Measurements from ENCODE around the gene CLTA.
"Not testable (repeated sequence)": the region's sequence is repeated elsewhere in the genome, so short reads cannot be mapped to it uniquely, and the experiment has no call there.

Gene CLTA

GRCh38 chr9:36169166-36169565, 21.6 kb upstream of the CLTA start, which contains the start of gene CCIN:
TSS of gene CCIN (plus strand) at chr9:36169388. CDS start at chr9:36169503, 115 bp downstream.
- H3K27ac ChIP-seq (ENCODE audit: low read depth, low read length): no peak within 1 kb of the TSS
- no peaks in the 10 kb centered on the region for H3K36me3 ChIP-seq (ENCODE audit: insufficient read depth, low read length)
- H3K79me2 ChIP-seq (ENCODE audit: control insufficient read depth, insufficient read depth, low read length, unreplicated experiment): no peaks in the 10 kb centered on the region
- no peak within 1 kb of the TSS for H3K4me3 ChIP-seq (ENCODE audit: low read depth, low read length)
- peaks cover under 1% of the 10 kb centered on the region for H3K4me1 ChIP-seq (ENCODE audit: control insufficient read depth, insufficient read depth, low read length, unreplicated experiment)
- no peaks in the 10 kb centered on the region for H3K27me3 ChIP-seq (ENCODE audit: insufficient read depth, low read length)
- no peak within 1 kb of the TSS for H2AFZ ChIP-seq (ENCODE audit: low read length, unreplicated experiment)

- Histone ChIP-seq H3K36me3 (ENCODE audit: insufficient read depth, low read length) (no peaks in the 10 kb centered on the region), H3K27ac (ENCODE audit: low read depth, low read length) (no peak overlapping the region), H3K4me1 (ENCODE audit: control insufficient read depth, insufficient read depth, low read length, unreplicated experiment) (no peaks in the 10 kb centered on the region), H3K27me3 (ENCODE audit: insufficient read depth, low read length) (no peaks in the 10 kb centered on the region), H2AFZ (ENCODE audit: low read length, unreplicated experiment) (no peak overlapping the region), H3K4me3 (ENCODE audit: low read depth, low read length) (no peak overlapping the region), H3K79me2 (ENCODE audit: control insufficient read depth, insufficient read depth, low read length, unreplicated experiment) (no peaks in the 10 kb centered on the region)
Observed at GRCh38 chr9:36169708-36170107, 21.0 kb upstream of the CLTA start.

- no peaks in the 10 kb centered on the region for H3K79me2 ChIP-seq (ENCODE audit: control insufficient read depth, insufficient read depth, low read length, unreplicated experiment)
- H3K4me1 ChIP-seq (ENCODE audit: control insufficient read depth, insufficient read depth, low read length, unreplicated experiment): no peaks in the 10 kb centered on the region
- no peak overlapping the region for H3K4me3 ChIP-seq (ENCODE audit: low read depth, low read length)
- H3K36me3 ChIP-seq (ENCODE audit: insufficient read depth, low read length): no peaks in the 10 kb centered on the region
- H3K27me3 ChIP-seq (ENCODE audit: insufficient read depth, low read length): no peaks in the 10 kb centered on the region
- no peak overlapping the region for H3K27ac ChIP-seq (ENCODE audit: low read depth, low read length)
- no peak overlapping the region for H2AFZ ChIP-seq (ENCODE audit: low read length, unreplicated experiment)
Observed at GRCh38 chr9:36170531-36170930, 20.2 kb upstream of the CLTA start.

GRCh38 chr9:36173861-36174260, 16.9 kb upstream of the CLTA start:
- Histone ChIP-seq H3K79me2 (ENCODE audit: control insufficient read depth, insufficient read depth, low read length, unreplicated experiment) (no peaks in the 10 kb centered on the region), H3K4me3 (ENCODE audit: low read depth, low read length) (no peak overlapping the region)

GRCh38 chr9:36174271-36174670, 16.4 kb upstream of the CLTA start:
- Histone ChIP-seq H2AFZ (ENCODE audit: low read length, unreplicated experiment) (no peak overlapping the region), H3K36me3 (ENCODE audit: insufficient read depth, low read length) (no peaks in the 10 kb centered on the region), H3K4me1 (ENCODE audit: control insufficient read depth, insufficient read depth, low read length, unreplicated experiment) (no peaks in the 10 kb centered on the region), H3K27ac (ENCODE audit: low read depth, low read length) (no peak overlapping the region), H3K79me2 (ENCODE audit: control insufficient read depth, insufficient read depth, low read length, unreplicated experiment) (no peaks in the 10 kb centered on the region), H3K27me3 (ENCODE audit: insufficient read depth, low read length) (no peaks in the 10 kb centered on the region), H3K4me3 (ENCODE audit: low read depth, low read length) (no peak overlapping the region)

More at GRCh38 chr9:36173861-36174260, 16.9 kb upstream of the CLTA start:
- Histone ChIP-seq H3K4me1 (ENCODE audit: control insufficient read depth, insufficient read depth, low read length, unreplicated experiment) (no peaks in the 10 kb centered on the region), H2AFZ (ENCODE audit: low read length, unreplicated experiment) (no peak overlapping the region), H3K27ac (ENCODE audit: low read depth, low read length) (no peak overlapping the region), H3K27me3 (ENCODE audit: insufficient read depth, low read length) (no peaks in the 10 kb centered on the region), H3K36me3 (ENCODE audit: insufficient read depth, low read length) (no peaks in the 10 kb centered on the region)

GRCh38 chr9:36174731-36175130, 16.0 kb upstream of the CLTA start:
- no peaks in the 10 kb centered on the region for H3K27me3 ChIP-seq (ENCODE audit: insufficient read depth, low read length)
- H3K27ac ChIP-seq (ENCODE audit: low read depth, low read length): no peak overlapping the region
- H2AFZ ChIP-seq (ENCODE audit: low read length, unreplicated experiment): no peak overlapping the region
- H3K4me3 ChIP-seq (ENCODE audit: low read depth, low read length): no peak overlapping the region
- H3K79me2 ChIP-seq (ENCODE audit: control insufficient read depth, insufficient read depth, low read length, unreplicated experiment): no peaks in the 10 kb centered on the region
- H3K4me1 ChIP-seq (ENCODE audit: control insufficient read depth, insufficient read depth, low read length, unreplicated experiment): no peaks in the 10 kb centered on the region
- no peaks in the 10 kb centered on the region for H3K36me3 ChIP-seq (ENCODE audit: insufficient read depth, low read length)

GRCh38 chr9:36175209-36175608, 15.5 kb upstream of the CLTA start:
- H3K4me3 ChIP-seq (ENCODE audit: low read depth, low read length); H2AFZ ChIP-seq (ENCODE audit: low read length, unreplicated experiment); H3K79me2 ChIP-seq (ENCODE audit: control insufficient read depth, insufficient read depth, low read length, unreplicated experiment); H3K27me3 ChIP-seq (ENCODE audit: insufficient read depth, low read length); H3K36me3 ChIP-seq (ENCODE audit: insufficient read depth, low read length); H3K27ac ChIP-seq (ENCODE audit: low read depth, low read length); H3K4me1 ChIP-seq (ENCODE audit: control insufficient read depth, insufficient read depth, low read length, unreplicated experiment): not testable (repeated sequence)

GRCh38 chr9:36176496-36176895, 14.2 kb upstream of the CLTA start:
- H3K27ac ChIP-seq (ENCODE audit: low read depth, low read length); H3K36me3 ChIP-seq (ENCODE audit: insufficient read depth, low read length); H3K4me3 ChIP-seq (ENCODE audit: low read depth, low read length); H3K4me1 ChIP-seq (ENCODE audit: control insufficient read depth, insufficient read depth, low read length, unreplicated experiment); H2AFZ ChIP-seq (ENCODE audit: low read length, unreplicated experiment); H3K27me3 ChIP-seq (ENCODE audit: insufficient read depth, low read length); H3K79me2 ChIP-seq (ENCODE audit: control insufficient read depth, insufficient read depth, low read length, unreplicated experiment): not testable (repeated sequence)

- H3K27me3 ChIP-seq (ENCODE audit: insufficient read depth, low read length): no peaks in the 10 kb centered on the region
- H3K79me2 ChIP-seq (ENCODE audit: control insufficient read depth, insufficient read depth, low read length, unreplicated experiment): no peaks in the 10 kb centered on the region
- H3K36me3 ChIP-seq (ENCODE audit: insufficient read depth, low read length): no peaks in the 10 kb centered on the region
- no peak overlapping the region for H3K4me3 ChIP-seq (ENCODE audit: low read depth, low read length)
- H3K4me1 ChIP-seq (ENCODE audit: control insufficient read depth, insufficient read depth, low read length, unreplicated experiment): no peaks in the 10 kb centered on the region
- H3K27ac ChIP-seq (ENCODE audit: low read depth, low read length): no peak overlapping the region
- no peak overlapping the region for H2AFZ ChIP-seq (ENCODE audit: low read length, unreplicated experiment)
Observed at GRCh38 chr9:36177571-36177970, 13.2 kb upstream of the CLTA start.

- H3K4me3 ChIP-seq (ENCODE audit: low read depth, low read length); H3K27me3 ChIP-seq (ENCODE audit: insufficient read depth, low read length); H3K79me2 ChIP-seq (ENCODE audit: control insufficient read depth, insufficient read depth, low read length, unreplicated experiment); H2AFZ ChIP-seq (ENCODE audit: low read length, unreplicated experiment); H3K36me3 ChIP-seq (ENCODE audit: insufficient read depth, low read length); H3K4me1 ChIP-seq (ENCODE audit: control insufficient read depth, insufficient read depth, low read length, unreplicated experiment); H3K27ac ChIP-seq (ENCODE audit: low read depth, low read length): not testable (repeated sequence)
Observed at GRCh38 chr9:36180243-36180642, 10.5 kb upstream of the CLTA start.

- Histone ChIP-seq H3K36me3 (ENCODE audit: insufficient read depth, low read length) (no peaks in the 10 kb centered on the region), H3K27me3 (ENCODE audit: insufficient read depth, low read length) (no peaks in the 10 kb centered on the region), H3K27ac (ENCODE audit: low read depth, low read length) (no peak overlapping the region), H3K79me2 (ENCODE audit: control insufficient read depth, insufficient read depth, low read length, unreplicated experiment) (peaks cover 17% of the 10 kb centered on the region), H2AFZ (ENCODE audit: low read length, unreplicated experiment) (no peak overlapping the region), H3K4me1 (ENCODE audit: control insufficient read depth, insufficient read depth, low read length, unreplicated experiment) (peaks cover 12% of the 10 kb centered on the region), H3K4me3 (ENCODE audit: low read depth, low read length) (no peak overlapping the region)
Observed at GRCh38 chr9:36187414-36187813, 3.3 kb upstream of the CLTA start.

Data from ACC112 (cell line).